ENCODE measurements around the gene WHRN.

WHRN gene

GRCh38 chr9:114426046-114426948, 79.0 kb downstream of the WHRN start:
- Histone ChIP-seq H3K27me3 (replicated peaks; ENCODE audit: control insufficient read depth, insufficient read depth, low read length, poor library complexity, severe bottlenecking) (no peaks in the 10 kb centered on the region), H3K9me3 (ENCODE audit: control insufficient read depth, low read length) (no peaks in the 10 kb centered on the region), H3K36me3 (ENCODE audit: control insufficient read depth, insufficient read depth, low read length) (no peaks in the 10 kb centered on the region), H3K4me3 (ENCODE audit: insufficient read depth, low read depth, low read length, poor library complexity, severe bottlenecking) (no peak overlapping the region), H3K4me1 (ENCODE audit: control insufficient read depth, insufficient read depth, low read length, poor library complexity, severe bottlenecking) (no peaks in the 10 kb centered on the region), H3K27ac (ENCODE audit: insufficient read depth, low read length, poor library complexity, severe bottlenecking) (no peak overlapping the region)
- DNase-seq, result no peak

DNA sequence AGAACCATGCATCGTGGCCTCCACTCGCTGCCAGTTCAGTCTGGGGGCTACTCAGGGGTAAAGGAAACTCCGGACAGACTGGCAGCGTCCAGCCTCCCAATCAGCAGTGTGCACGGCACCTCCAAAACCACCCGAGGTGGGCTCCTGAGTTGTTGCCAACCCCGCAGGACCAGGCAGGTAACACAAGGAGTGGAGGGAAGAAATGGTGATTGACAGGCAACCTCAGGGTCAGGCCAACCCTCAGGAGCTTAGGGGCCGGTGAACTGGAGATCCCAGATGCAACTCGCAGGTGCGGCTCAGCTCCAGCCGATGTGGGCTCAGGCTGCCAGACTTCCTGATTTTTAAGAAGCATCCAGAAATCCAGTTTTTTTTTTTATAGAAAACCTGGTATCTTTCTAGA, 80.1 kb downstream of the WHRN start:
- no peaks in the 10 kb centered on the region for H3K4me1 ChIP-seq (ENCODE audit: control insufficient read depth, insufficient read depth, low read length, poor library complexity, severe bottlenecking)
- no peaks in the 10 kb centered on the region for H3K36me3 ChIP-seq (ENCODE audit: control insufficient read depth, insufficient read depth, low read length)
- no peaks in the 10 kb centered on the region for H3K27me3 ChIP-seq (replicated peaks; ENCODE audit: control insufficient read depth, insufficient read depth, low read length, poor library complexity, severe bottlenecking)
- DNase-seq, result no peak
- no peak overlapping the region for H3K27ac ChIP-seq (ENCODE audit: insufficient read depth, low read length, poor library complexity, severe bottlenecking)
- no peaks in the 10 kb centered on the region for H3K9me3 ChIP-seq (ENCODE audit: control insufficient read depth, low read length)
- H3K4me3 ChIP-seq (ENCODE audit: insufficient read depth, low read depth, low read length, poor library complexity, severe bottlenecking), result no peak overlapping the region

GRCh38 chr9:114424126-114424525, 81.1 kb downstream of the WHRN start:
- Histone ChIP-seq H3K27ac (ENCODE audit: insufficient read depth, low read length, poor library complexity, severe bottlenecking) (no peak overlapping the region), H3K36me3 (ENCODE audit: control insufficient read depth, insufficient read depth, low read length) (no peaks in the 10 kb centered on the region), H3K4me3 (ENCODE audit: insufficient read depth, low read depth, low read length, poor library complexity, severe bottlenecking) (no peak overlapping the region), H3K4me1 (ENCODE audit: control insufficient read depth, insufficient read depth, low read length, poor library complexity, severe bottlenecking) (no peaks in the 10 kb centered on the region), H3K9me3 (ENCODE audit: control insufficient read depth, low read length) (no peaks in the 10 kb centered on the region), H3K27me3 (replicated peaks; ENCODE audit: control insufficient read depth, insufficient read depth, low read length, poor library complexity, severe bottlenecking) (no peaks in the 10 kb centered on the region)
- no peak for DNase-seq

DNA sequence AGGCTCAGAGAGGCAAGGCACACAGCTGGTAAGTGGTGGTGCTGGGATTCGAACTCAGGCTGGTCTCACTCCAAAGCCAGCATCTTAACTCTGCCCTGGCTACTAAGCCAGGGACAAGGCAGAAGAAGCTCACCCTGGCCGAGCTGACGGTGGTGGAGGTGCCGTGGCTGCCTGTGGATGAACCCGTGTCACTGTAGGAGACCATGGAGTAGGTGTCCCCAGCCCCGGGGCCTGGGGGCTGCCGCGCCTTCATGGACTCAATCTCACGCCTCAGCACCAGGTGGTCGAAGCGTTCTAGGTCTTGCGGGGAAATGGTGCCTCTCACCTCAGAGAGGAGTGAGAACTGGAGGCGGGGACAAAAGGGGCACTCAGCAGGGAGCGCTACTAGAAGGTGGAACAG, 82.1 kb downstream of the WHRN start:
- Histone ChIP-seq H3K27ac (ENCODE audit: insufficient read depth, low read length, poor library complexity, severe bottlenecking) (no peak overlapping the region), H3K27me3 (replicated peaks; ENCODE audit: control insufficient read depth, insufficient read depth, low read length, poor library complexity, severe bottlenecking) (no peaks in the 10 kb centered on the region), H3K9me3 (ENCODE audit: control insufficient read depth, low read length) (no peaks in the 10 kb centered on the region), H3K36me3 (ENCODE audit: control insufficient read depth, insufficient read depth, low read length) (no peaks in the 10 kb centered on the region), H3K4me1 (ENCODE audit: control insufficient read depth, insufficient read depth, low read length, poor library complexity, severe bottlenecking) (peaks cover 3% of the 10 kb centered on the region), H3K4me3 (ENCODE audit: insufficient read depth, low read depth, low read length, poor library complexity, severe bottlenecking) (no peak overlapping the region)
- no peak for DNase-seq

GRCh38 chr9:114421147-114421546, 84.1 kb downstream of the WHRN start:
- no peaks in the 10 kb centered on the region for H3K36me3 ChIP-seq (ENCODE audit: control insufficient read depth, insufficient read depth, low read length)

GRCh38 chr9:114419796-114420195, 85.5 kb downstream of the WHRN start:
- H3K27me3 ChIP-seq (replicated peaks; ENCODE audit: control insufficient read depth, insufficient read depth, low read length, poor library complexity, severe bottlenecking), result no peaks in the 10 kb centered on the region
- no peak overlapping the region for H3K27ac ChIP-seq (ENCODE audit: insufficient read depth, low read length, poor library complexity, severe bottlenecking)
- peaks cover 9% of the 10 kb centered on the region for H3K4me1 ChIP-seq (ENCODE audit: control insufficient read depth, insufficient read depth, low read length, poor library complexity, severe bottlenecking)
- H3K4me3 ChIP-seq (ENCODE audit: insufficient read depth, low read depth, low read length, poor library complexity, severe bottlenecking), result no peak overlapping the region
- DNase-seq, result no peak
- no peaks in the 10 kb centered on the region for H3K9me3 ChIP-seq (ENCODE audit: control insufficient read depth, low read length)
- no peaks in the 10 kb centered on the region for H3K36me3 ChIP-seq (ENCODE audit: control insufficient read depth, insufficient read depth, low read length)

More at GRCh38 chr9:114421147-114421546, 84.1 kb downstream of the WHRN start:
- H3K9me3 ChIP-seq (ENCODE audit: control insufficient read depth, low read length), result no peaks in the 10 kb centered on the region
- peaks cover 9% of the 10 kb centered on the region for H3K4me1 ChIP-seq (ENCODE audit: control insufficient read depth, insufficient read depth, low read length, poor library complexity, severe bottlenecking)
- no peaks in the 10 kb centered on the region for H3K27me3 ChIP-seq (replicated peaks; ENCODE audit: control insufficient read depth, insufficient read depth, low read length, poor library complexity, severe bottlenecking)
- DNase-seq, result no peak
- no peak overlapping the region for H3K27ac ChIP-seq (ENCODE audit: insufficient read depth, low read length, poor library complexity, severe bottlenecking)
- H3K4me3 ChIP-seq (ENCODE audit: insufficient read depth, low read depth, low read length, poor library complexity, severe bottlenecking), result no peak overlapping the region

GRCh38 chr9:114418053-114418452, 87.2 kb downstream of the WHRN start:
- H3K9me3 ChIP-seq (ENCODE audit: control insufficient read depth, low read length), result no peaks in the 10 kb centered on the region
- H3K27ac ChIP-seq (ENCODE audit: insufficient read depth, low read length, poor library complexity, severe bottlenecking), result no peak overlapping the region
- no peaks in the 10 kb centered on the region for H3K36me3 ChIP-seq (ENCODE audit: control insufficient read depth, insufficient read depth, low read length)
- no peak for DNase-seq
- no peaks in the 10 kb centered on the region for H3K27me3 ChIP-seq (replicated peaks; ENCODE audit: control insufficient read depth, insufficient read depth, low read length, poor library complexity, severe bottlenecking)
- no peak overlapping the region for H3K4me3 ChIP-seq (ENCODE audit: insufficient read depth, low read depth, low read length, poor library complexity, severe bottlenecking)
- H3K4me1 ChIP-seq (ENCODE audit: control insufficient read depth, insufficient read depth, low read length, poor library complexity, severe bottlenecking), result peaks cover 9% of the 10 kb centered on the region

DNA sequence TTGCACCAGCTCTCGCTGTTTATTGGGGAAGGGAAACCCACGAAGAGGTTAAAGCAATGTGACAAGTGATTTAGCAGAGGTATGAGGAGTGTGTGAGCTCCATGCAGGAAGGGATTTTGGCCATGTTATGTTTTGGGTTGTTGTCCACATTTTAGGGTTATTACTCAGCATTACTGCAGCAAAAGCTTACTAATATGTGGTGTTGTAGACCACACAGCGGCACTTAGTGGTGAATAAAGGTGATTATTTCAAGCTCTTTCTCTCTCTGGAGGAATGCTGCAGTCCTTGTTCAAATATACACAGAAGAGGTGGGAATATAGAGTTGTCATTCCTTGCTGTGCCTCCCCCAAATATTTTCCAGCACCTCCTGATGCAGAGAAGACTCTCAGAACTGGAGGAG, 87.8 kb downstream of the WHRN start:
- Histone ChIP-seq H3K36me3 (ENCODE audit: control insufficient read depth, insufficient read depth, low read length) (no peaks in the 10 kb centered on the region), H3K27me3 (replicated peaks; ENCODE audit: control insufficient read depth, insufficient read depth, low read length, poor library complexity, severe bottlenecking) (no peaks in the 10 kb centered on the region)
- DNase-seq, result no peak

GRCh38 chr9:114416906-114417305, 88.4 kb downstream of the WHRN start:
- Histone ChIP-seq H3K4me1 (ENCODE audit: control insufficient read depth, insufficient read depth, low read length, poor library complexity, severe bottlenecking) (peaks cover 9% of the 10 kb centered on the region), H3K36me3 (ENCODE audit: control insufficient read depth, insufficient read depth, low read length) (no peaks in the 10 kb centered on the region), H3K27me3 (replicated peaks; ENCODE audit: control insufficient read depth, insufficient read depth, low read length, poor library complexity, severe bottlenecking) (no peaks in the 10 kb centered on the region), H3K4me3 (ENCODE audit: insufficient read depth, low read depth, low read length, poor library complexity, severe bottlenecking) (no peak overlapping the region), H3K27ac (ENCODE audit: insufficient read depth, low read length, poor library complexity, severe bottlenecking) (no peak overlapping the region), H3K9me3 (ENCODE audit: control insufficient read depth, low read length) (no peaks in the 10 kb centered on the region)
- DNase-seq, result no peak

More for the DNA sequence above, 87.8 kb downstream of the WHRN start:
- Histone ChIP-seq H3K4me1 (ENCODE audit: control insufficient read depth, insufficient read depth, low read length, poor library complexity, severe bottlenecking) (peaks cover 9% of the 10 kb centered on the region), H3K4me3 (ENCODE audit: insufficient read depth, low read depth, low read length, poor library complexity, severe bottlenecking) (no peak overlapping the region), H3K9me3 (ENCODE audit: control insufficient read depth, low read length) (no peaks in the 10 kb centered on the region), H3K27ac (ENCODE audit: insufficient read depth, low read length, poor library complexity, severe bottlenecking) (no peak overlapping the region)

- Histone ChIP-seq H3K27me3 (replicated peaks; ENCODE audit: control insufficient read depth, insufficient read depth, low read length, poor library complexity, severe bottlenecking) (no peaks in the 10 kb centered on the region), H3K4me1 (ENCODE audit: control insufficient read depth, insufficient read depth, low read length, poor library complexity, severe bottlenecking) (peaks cover 9% of the 10 kb centered on the region), H3K36me3 (ENCODE audit: control insufficient read depth, insufficient read depth, low read length) (no peaks in the 10 kb centered on the region), H3K9me3 (ENCODE audit: control insufficient read depth, low read length) (no peaks in the 10 kb centered on the region), H3K27ac (ENCODE audit: insufficient read depth, low read length, poor library complexity, severe bottlenecking) (no peak overlapping the region), H3K4me3 (ENCODE audit: insufficient read depth, low read depth, low read length, poor library complexity, severe bottlenecking) (no peak overlapping the region)
- DNase-seq, result no peak
Observed at GRCh38 chr9:114416290-114416689, 89.0 kb downstream of the WHRN start.

Data from effector memory CD4-positive, alpha-beta T cell (primary cell).